ENCODE measurements around the gene WNT3A. TPM values are rescaled to one million over a fixed set of nuclear protein-coding genes. Genes with fewer than 3 reads are reported as not detected.

The WNT3A gene
- total and polyA plus RNA-seq, 9 donors = not detected

GRCh38 chr1:228004856-228005462, 1.8 kb upstream of the WNT3A start:
- intact Hi-C loops (cut with DNase I) = no loop called here
- DNase-seq = peak in 1 of 5 donors; percentile 3
- 7 to 12% (median 9%) methylated on average over 19 of the region's 19 CpGs for WGBS, 3 donors

GRCh38 chr1:228005511-228006033, 1.2 kb upstream of the WNT3A start:
- H3K36me3 ChIP-seq = no peaks in the 10 kb centered on the region
- peak in 1 of 5 donors; percentile 3 for DNase-seq
- no peak overlapping the region for H3K4me3 ChIP-seq
- no peaks in the 10 kb centered on the region for H3K4me1 ChIP-seq (ENCODE audit: insufficient read depth)
- no peak for TF ChIP-seq CTCF (IDR thresholded peaks at IDR 0.05)
- TF ChIP-seq POLR2A (IDR thresholded peaks at IDR 0.05) = no peak
- TF ChIP-seq EP300 (IDR thresholded peaks at IDR 0.05) = no peak
- intact Hi-C loops (cut with DNase I) = no loop called here
- no peaks in the 10 kb centered on the region for H3K27me3 ChIP-seq
- no peaks in the 10 kb centered on the region for H3K9me3 ChIP-seq
- no peak overlapping the region for H3K27ac ChIP-seq
- 1 to 4% (median 3%) methylated on average over 12 to 13 of the region's 13 CpGs for WGBS, 3 donors

More at GRCh38 chr1:228004856-228005462, 1.8 kb upstream of the WNT3A start:
- H3K36me3 ChIP-seq = no peaks in the 10 kb centered on the region
- no peaks in the 10 kb centered on the region for H3K9me3 ChIP-seq
- H3K27me3 ChIP-seq = no peaks in the 10 kb centered on the region
- H3K27ac ChIP-seq = no peak overlapping the region
- no peaks in the 10 kb centered on the region for H3K4me1 ChIP-seq (ENCODE audit: insufficient read depth)
- TF ChIP-seq EP300 (IDR thresholded peaks at IDR 0.05) = no peak
- TF ChIP-seq CTCF (IDR thresholded peaks at IDR 0.05) = no peak
- no peak for TF ChIP-seq POLR2A (IDR thresholded peaks at IDR 0.05)
- no peak overlapping the region for H3K4me3 ChIP-seq

- peak in 1 of 5 donors; percentile 5 for DNase-seq
- no peaks in the 10 kb centered on the region for H3K9me3 ChIP-seq
- intact Hi-C loops (cut with DNase I) = no loop called here
- H3K27me3 ChIP-seq = no peaks in the 10 kb centered on the region
- no peak overlapping the region for H3K27ac ChIP-seq
- 1 to 3% (median 2%) methylated on average over 45 to 52 of the region's 52 CpGs for WGBS, 3 donors
- TF ChIP-seq CTCF (IDR thresholded peaks at IDR 0.05) (no peak), POLR2A (IDR thresholded peaks at IDR 0.05) (no peak), EP300 (IDR thresholded peaks at IDR 0.05) (no peak)
- no peaks in the 10 kb centered on the region for H3K36me3 ChIP-seq
- H3K4me1 ChIP-seq (ENCODE audit: insufficient read depth) = no peaks in the 10 kb centered on the region
- no peak overlapping the region for H3K4me3 ChIP-seq
Observed at GRCh38 chr1:228006034-228006785, 588 bp upstream of the WNT3A start.

GRCh38 chr1:228007049-228007800, 427 bp downstream of the WNT3A start:
- DNase-seq = peak in 1 of 5 donors; percentile 9
- no peak overlapping the region for H3K27ac ChIP-seq
- H3K27me3 ChIP-seq = no peaks in the 10 kb centered on the region
- intact Hi-C loops (cut with DNase I) = no loop called here
- no peak overlapping the region for H3K4me3 ChIP-seq
- H3K36me3 ChIP-seq = no peaks in the 10 kb centered on the region
- WGBS, 3 donors = 0 to 1% (median 1%) methylated on average over 58 to 77 of the region's 77 CpGs
- no peaks in the 10 kb centered on the region for H3K9me3 ChIP-seq
- H3K4me1 ChIP-seq (ENCODE audit: insufficient read depth) = no peaks in the 10 kb centered on the region
- no peak for TF ChIP-seq POLR2A (IDR thresholded peaks at IDR 0.05)
- TF ChIP-seq EP300 (IDR thresholded peaks at IDR 0.05) = no peak
- TF ChIP-seq CTCF (IDR thresholded peaks at IDR 0.05) = no peak
